HG03565 (cell line): ENCODE data around the gene PRKCQ.

Experiments
- ATAC-seq: cut with Tn5 transposase; IDR thresholded peaks from one replicate; pipeline ENCODE4 v1.9.1; 2021; ENCODE audit warnings: mild to moderate bottlenecking, moderate library complexity; ENCODE audit not compliant: unreplicated experiment

The PRKCQ gene

GRCh38 chr10:6528198-6528950, 51.7 kb downstream of the PRKCQ start:
- no peak for ATAC-seq

GRCh38 chr10:6525599-6526165, 54.4 kb downstream of the PRKCQ start:
- no peak for ATAC-seq

DNA sequence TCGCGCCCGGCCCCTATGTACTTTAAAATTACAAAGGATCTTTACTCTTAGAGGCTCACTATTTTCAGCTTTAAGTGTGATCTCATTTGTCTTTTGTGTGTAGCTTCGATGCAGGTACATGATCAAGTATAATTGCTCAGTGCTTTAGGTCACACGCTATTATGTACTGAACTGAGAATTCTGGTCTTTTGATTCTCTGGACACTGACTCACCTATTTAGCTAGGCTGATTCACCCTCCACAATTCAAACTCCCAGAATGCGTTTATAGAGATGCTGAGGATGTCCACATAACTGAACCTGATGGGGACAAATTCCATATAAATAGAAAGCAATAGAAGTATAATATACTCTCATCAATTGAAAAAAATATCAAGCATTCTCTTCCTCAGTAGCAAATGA, 57.8 kb downstream of the PRKCQ start:
- no peak for ATAC-seq

DNA sequence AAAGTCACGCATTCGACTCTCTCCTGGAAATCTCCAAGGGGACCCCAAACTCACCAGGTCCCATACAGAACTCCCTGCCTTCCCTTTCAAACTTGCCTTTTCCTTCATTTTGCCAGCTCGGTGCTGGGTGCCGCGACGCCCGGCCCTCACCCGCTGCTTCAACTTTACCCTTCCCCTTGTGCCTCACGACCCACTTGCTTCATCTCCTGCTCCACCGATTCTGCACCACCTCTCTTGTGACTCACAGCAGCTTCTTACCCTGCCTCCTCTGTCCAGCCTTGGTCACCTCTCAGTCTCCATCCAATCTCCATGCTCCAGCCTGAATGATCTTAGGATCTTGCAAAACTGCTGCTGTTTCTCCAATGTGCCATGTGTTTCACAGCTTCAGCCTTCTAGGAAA, 59.9 kb downstream of the PRKCQ start:
- ATAC-seq = no peak

DNA sequence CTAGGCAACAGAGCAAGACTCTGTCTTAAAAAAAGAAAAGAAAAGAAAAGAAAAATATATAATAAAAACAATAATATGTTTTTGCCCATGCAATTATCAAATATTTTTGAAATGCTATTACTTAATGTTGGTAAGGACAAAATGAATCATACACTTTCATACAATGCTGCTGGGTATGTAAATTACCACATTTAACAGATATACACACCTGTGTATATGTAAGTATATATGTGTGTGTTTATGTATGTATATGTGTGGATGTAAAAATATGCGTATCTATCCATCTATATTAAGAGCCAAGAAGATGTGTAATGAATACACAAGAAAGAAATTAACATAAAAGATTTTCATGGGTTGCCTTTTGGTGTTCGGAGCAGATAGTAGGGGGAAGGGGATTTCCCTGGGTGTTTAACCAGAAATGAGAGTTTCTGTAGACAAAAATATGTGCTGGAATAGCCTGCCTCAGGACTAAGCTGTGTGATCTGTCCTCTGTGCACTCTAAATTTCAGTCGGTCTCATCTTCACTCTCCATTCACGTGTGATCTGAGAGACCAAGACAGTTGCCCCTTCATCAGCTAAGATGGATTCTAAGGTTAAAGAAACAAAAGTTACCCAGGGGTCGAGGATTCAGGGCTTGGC, 61.2 kb downstream of the PRKCQ start:
- ATAC-seq = no peak

- no peak for ATAC-seq
Observed at GRCh38 chr10:6516929-6517284, 63.2 kb downstream of the PRKCQ start.

GRCh38 chr10:6516281-6516928, 63.7 kb downstream of the PRKCQ start:
- ATAC-seq = no peak

- ATAC-seq = no peak
Observed at GRCh38 chr10:6514844-6515780, 65.0 kb downstream of the PRKCQ start.

DNA sequence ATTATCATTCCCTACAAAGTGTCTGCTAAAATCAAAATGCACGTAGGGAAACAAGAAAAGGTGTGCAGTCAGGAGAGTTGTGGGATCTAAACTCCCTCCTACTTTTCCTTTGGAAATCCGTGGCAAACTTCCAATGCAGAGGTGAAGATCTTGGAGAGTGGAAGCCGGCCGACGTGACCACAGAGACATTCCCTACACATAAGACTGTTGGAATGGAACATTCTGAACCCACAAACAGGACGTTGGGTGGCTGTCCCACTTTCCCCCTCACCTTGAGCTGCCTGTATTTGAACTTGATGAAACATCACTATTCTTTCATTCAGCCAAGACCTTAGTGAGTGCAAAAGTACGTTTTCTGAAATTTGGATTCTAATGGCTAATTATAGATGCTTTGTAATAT, 65.9 kb downstream of the PRKCQ start:
- no peak for ATAC-seq

DNA sequence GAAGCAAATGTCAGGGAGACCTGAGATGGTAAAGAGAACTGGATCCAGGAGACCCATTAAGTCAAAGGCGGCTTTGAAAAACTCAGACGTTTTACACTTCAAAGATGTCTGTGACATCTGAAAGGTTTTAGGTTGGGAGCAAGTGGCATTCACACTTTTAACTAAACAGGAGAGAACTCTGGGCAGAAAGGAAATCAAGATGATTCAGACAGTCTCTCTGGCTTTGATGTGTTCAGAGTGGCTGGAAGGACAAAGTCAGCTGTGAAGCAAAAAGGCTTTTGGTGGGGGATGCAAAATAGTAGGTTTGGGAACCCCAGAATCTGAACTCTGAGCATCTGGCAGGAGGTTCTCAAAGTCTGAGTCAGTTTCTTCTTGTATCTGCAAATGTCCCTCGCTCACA, 66.6 kb downstream of the PRKCQ start:
- ATAC-seq = no peak

GRCh38 chr10:6512182-6512581, 67.9 kb downstream of the PRKCQ start:
- no peak for ATAC-seq

- ATAC-seq = no peak
Observed at GRCh38 chr10:6511347-6511746, 68.7 kb downstream of the PRKCQ start.

- ATAC-seq = peak; percentile 94
Observed at GRCh38 chr10:6507311-6507710, 72.8 kb downstream of the PRKCQ start.

DNA sequence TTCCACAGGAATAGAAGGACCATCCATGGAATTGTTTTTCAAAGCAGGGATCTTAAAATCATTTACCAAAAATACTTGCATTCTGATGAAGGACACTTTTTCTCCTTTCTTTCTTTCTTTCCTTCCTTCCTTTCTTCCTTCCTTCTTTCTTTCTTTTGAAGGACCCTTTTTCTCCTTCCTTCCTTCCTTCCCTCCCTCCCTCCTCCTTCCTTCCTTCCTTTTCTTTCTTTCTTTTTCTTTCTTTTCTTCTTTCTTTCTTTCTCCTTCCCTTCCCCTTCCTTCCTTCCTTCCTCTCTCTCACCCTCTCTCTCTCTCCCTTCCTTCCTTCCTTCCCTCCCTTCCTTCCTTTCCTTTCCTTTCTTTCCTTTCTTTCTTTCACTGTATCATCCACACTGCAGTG, 74.8 kb downstream of the PRKCQ start:
- no peak for ATAC-seq

GRCh38 chr10:6504296-6504695, 75.8 kb downstream of the PRKCQ start:
- ATAC-seq = no peak

GRCh38 chr10:6503171-6503570, 76.9 kb downstream of the PRKCQ start:
- ATAC-seq = no peak

GRCh38 chr10:6501931-6502330, 78.1 kb downstream of the PRKCQ start:
- no peak for ATAC-seq

DNA sequence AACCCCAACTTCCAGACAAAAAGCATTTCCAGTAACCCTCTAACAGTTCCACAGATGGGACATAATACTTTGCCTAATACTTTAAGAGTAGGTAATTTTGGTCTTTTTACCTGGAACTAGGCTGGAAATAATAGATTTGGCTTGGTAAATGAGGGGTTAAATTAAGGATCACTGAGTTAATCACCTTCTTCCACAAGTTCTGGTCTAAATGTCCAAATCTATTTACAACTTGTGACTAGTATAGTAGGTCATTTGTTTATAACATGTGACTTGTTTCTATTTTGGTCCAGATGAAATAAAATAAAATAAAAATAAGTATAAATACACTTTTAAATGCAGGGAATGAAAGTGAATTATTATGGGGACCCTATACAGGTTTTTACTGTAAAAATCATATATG, 80.1 kb downstream of the PRKCQ start:
- no peak for ATAC-seq

DNA sequence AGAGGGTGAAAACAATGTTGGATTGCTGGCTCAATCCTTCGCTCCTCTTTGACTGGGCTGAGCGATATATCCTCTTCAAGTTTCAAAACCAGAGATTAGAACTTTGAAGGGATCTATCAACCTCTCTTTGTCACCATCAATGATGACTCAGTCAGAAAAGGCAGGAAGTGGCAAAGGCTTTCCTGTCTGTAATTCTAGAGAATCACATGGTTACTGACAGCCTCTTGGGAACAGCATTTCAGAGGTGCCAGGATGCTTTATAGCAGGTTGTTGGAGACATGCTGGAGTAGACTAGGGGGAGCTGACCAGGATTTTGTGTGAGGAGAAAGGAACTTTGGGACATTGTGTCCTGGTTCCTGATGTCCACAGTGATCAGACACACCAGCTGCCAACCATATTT, 81.3 kb downstream of the PRKCQ start:
- ATAC-seq = no peak

GRCh38 chr10:6497620-6498019, 82.5 kb downstream of the PRKCQ start:
- no peak for ATAC-seq
